Measurements from ENCODE around the gene KIF25. TPM values are rescaled to one million over a fixed set of nuclear protein-coding genes. Genes with fewer than 3 reads are reported as not detected.
"Not testable (repeated sequence)": the region's sequence is repeated elsewhere in the genome, so short reads cannot be mapped to it uniquely, and the experiment has no call there.

KIF25 gene
- total RNA-seq, 1 donor from 2014 or later: 0.41 TPM

DNA sequence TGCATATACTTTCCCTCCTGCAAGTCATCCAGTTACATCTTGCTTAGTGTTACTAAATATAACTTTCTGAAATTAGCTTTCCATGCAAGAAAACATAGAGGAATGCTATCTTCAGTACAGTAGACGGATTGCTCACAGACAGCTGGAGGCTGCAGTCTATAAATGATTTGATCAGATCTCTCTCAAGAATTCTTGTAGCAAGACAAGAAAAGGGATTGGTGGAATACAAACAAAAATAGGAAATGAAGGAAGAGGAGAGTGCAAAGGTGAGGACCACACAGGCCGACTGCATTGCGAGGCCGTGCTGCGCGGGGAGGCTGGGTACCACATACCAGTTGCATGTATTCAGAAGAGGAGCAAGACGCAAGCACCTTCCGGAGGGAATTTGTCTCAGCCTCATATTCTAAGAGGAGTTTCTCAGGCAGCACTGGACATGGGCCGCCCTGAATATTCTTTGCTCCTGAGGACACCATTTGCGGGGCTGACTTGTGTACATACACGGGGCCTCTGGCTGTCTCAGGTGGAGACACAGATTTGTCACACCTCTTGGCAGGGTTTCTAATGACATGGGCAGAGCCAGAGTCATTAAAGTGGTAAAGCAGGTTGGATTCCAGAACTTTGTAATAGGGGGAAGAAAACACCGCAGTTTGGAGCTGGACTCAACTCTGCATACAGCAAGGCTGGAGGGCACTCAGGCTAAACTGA lies 22.7 kb upstream of the KIF25 start:
- DNase-seq (ENCODE audit: low spot score in 2 of 2) (no peak), FAIRE-seq (no peak)

GRCh38 chr6:167975458-167975857 lies 22.0 kb upstream of the KIF25 start:
- DNase-seq (ENCODE audit: low spot score in 2 of 2): no peak
- no peak for FAIRE-seq

DNA sequence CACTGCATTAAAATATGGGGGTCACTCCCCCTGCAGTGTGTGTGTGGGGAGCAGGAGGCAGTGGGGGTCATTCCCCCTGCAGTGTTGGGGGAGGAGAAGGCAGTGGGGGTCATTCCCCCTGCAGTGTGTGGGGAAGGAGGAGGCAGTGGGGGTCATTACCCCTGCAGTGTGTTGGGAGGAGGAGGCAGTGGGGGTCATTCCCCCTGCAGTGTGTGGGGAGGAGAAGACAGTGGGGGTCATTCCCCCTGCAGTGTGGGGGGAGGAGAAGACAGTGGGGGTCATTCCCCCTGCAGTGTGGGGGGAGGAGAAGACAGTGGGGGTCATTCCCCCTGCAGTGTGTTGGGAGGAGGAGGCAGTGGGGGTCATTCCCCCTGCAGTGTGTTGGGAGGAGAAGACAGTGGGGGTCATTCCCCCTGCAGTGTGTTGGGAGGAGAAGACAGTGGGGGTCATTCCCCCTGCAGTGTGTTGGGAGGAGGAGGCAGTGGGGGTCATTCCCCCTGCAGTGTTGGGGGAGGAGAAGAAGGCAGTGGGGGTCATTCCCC lies 21.3 kb upstream of the KIF25 start:
- not testable (repeated sequence) for FAIRE-seq; DNase-seq (ENCODE audit: low spot score in 2 of 2)

DNA sequence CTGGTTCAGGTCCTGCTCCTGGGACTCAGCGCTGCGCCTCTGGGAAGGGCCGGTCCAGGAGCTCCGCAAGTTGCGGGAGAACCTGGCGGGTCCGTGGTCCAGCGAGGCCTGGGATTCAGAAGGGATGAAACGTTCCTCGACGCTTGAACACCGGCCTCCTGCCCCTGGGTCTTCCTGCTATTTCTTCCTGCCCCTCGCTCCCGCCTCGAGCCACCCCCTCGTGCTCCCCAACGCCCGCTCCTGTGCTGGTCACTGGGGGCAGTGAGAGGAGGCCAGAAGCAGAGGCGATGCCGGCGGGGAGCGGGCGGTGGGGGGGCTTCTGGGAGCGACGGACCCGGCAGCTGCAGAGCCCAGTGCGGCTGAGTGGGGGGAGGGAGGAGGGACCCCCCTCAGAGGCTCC lies 20.8 kb upstream of the KIF25 start:
- FAIRE-seq (no peak), DNase-seq (ENCODE audit: low spot score in 2 of 2) (no peak)

DNA sequence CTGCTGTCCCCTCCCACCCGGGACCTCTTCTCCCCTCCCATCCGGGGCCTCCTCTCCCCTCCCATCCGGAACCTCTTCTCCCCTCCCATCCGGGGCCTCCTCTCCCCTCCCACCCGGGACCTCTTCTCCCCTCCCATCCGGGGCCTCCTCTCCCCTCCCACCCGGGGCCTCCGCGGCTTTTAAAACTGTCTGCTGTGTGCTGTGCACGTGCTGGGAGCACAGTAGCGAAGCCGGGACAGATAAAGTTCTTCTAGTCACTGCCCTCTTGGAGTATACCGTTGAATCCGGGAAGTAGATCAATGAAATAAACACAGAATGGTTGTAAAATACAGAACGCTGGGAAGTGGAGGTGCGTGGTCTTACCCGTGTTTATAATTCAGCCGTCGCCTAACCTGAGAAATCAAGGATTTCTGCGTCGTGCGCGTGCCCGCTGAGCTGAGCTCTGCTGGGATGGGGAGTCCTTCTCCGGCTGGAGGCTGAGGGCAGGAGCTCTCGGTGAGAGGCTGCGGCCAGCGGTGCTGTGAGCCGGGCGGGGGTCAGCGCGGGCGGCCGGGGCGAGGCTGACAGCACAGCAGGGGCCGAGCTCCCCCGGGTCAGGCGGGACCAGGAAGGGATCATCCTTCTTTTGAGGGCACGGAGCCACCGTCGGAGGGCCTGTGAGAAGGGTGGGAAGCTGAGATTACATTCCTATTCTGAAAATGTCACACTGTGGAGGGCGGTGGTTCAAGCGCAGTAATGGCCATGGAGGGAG lies 19.6 kb upstream of the KIF25 start:
- FAIRE-seq (no peak), DNase-seq (ENCODE audit: low spot score in 2 of 2) (no peak)

DNA sequence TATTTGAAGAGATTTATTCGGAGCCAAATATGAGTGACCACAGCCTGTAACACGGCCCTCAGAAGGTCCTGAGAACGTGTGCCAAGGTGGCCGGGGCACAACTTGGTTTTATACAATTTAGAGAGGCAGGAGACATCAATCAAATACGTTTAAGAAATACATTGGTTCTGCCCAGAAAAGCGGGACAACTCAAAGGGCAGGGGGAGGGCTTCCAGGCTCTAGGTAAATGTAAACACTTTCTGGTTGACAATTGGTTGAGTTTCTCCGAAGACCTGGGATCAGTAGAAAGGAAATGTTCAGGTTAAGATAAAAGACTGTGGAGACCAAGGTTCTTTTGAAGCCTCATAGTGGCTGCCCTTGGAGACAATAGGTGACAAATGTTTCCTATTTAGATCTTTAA lies 18.9 kb upstream of the KIF25 start:
- DNase-seq (ENCODE audit: low spot score in 2 of 2) (no peak), FAIRE-seq (no peak)

- no peak for FAIRE-seq
- DNase-seq (ENCODE audit: low spot score in 2 of 2): no peak
Observed at GRCh38 chr6:167979436-167980139, 17.9 kb upstream of the KIF25 start.

GRCh38 chr6:167980911-167981580 lies 16.4 kb upstream of the KIF25 start:
- FAIRE-seq: no peak
- DNase-seq (ENCODE audit: low spot score in 2 of 2): no peak

DNA sequence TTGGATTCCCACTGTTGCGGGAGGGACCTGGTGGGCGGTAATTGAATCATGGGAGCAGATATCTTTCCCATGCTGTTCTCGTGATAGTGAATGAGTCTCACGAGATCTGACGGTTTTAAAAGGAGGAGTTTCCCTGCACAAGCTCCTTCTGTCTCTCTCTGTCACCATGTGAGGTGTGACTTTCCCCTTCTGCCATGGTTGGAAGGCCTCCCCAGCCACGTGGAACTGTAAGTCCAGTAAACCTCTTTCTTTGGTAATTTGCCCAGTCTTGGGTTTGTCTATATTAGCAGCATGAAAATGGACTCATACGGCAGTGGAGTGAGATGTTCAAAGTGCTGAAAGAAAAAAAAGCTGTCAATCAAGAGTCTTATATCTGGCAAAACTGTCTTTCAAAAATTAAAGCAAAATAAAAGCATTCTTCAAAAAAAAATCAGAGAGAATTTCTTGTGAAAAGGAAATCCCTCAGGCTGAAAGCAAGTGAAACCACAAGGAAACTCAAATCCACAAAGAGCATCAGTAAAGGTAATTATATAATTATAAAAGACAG lies 15.5 kb upstream of the KIF25 start:
- DNase-seq (ENCODE audit: low spot score in 2 of 2) (no peak), FAIRE-seq (no peak)

DNA sequence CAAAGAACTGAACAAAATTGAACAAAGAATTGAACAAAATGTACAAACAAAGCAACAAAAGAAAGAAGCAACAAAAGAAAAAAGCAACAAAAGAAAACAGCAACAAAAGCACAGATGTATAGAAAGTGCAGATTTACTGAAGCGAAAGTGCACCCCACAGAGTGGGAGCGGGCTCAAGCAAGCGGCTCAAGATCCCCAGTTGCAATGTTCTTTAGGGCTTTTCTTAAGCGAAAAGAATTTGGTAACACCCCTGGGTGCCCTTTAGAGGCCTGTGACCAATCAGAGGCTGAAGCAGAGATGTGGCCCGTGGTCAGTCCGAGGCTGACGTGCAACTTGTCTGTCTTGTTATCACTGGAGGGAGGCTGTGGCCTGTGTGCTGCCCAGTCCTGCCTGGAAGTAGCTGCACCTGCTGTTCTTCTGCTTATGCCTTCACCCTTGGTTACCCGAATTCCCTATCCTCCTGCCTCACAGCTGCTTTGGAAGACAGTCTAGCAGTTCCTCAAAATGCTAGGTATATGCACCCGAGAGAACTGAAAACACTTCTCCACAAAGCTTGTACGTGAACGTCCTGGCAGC lies 13.2 kb upstream of the KIF25 start:
- DNase-seq (ENCODE audit: low spot score in 2 of 2) (no peak), FAIRE-seq (no peak)

DNA sequence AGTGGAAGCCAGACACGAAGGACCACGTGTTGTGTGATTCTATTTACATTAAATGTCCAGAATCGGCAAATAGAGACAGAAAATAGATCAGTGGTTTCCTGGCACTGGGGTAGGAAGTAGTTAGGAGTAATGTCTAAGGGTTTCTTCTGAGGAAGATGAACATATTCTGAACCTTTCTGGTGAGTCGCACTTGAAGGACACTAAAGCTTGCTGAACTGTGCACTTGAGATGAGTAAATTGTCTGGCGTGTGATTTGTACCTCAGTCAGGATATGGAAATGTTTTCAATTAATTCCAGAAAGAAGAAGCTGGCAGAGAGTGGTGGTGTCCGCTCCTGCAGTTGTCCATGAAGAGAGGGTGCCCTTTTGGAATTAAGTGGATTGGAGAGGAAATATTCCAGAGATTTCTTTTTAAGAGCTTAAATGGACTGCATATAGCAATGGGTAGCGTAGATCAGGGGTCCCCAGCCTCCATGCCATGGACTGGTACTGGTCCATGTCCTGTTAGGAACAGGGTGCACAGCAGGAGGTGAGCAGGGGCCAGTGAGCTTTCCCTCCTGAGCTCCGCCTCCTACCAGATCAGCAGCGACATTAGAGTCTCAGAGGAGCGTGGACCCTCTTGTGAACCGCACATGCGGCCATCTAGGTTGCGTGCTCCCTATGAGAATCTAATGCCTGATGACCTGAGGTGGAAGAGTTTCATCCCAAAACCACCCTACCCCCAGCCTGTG lies 12.4 kb upstream of the KIF25 start:
- no peak for DNase-seq (ENCODE audit: low spot score in 2 of 2)
- no peak for FAIRE-seq

GRCh38 chr6:167985911-167986595 lies 11.4 kb upstream of the KIF25 start:
- FAIRE-seq (no peak), DNase-seq (ENCODE audit: low spot score in 2 of 2) (no peak)

- FAIRE-seq (no peak), DNase-seq (ENCODE audit: low spot score in 2 of 2) (no peak)
Observed at GRCh38 chr6:167987396-167988153, 9.9 kb upstream of the KIF25 start.

DNA sequence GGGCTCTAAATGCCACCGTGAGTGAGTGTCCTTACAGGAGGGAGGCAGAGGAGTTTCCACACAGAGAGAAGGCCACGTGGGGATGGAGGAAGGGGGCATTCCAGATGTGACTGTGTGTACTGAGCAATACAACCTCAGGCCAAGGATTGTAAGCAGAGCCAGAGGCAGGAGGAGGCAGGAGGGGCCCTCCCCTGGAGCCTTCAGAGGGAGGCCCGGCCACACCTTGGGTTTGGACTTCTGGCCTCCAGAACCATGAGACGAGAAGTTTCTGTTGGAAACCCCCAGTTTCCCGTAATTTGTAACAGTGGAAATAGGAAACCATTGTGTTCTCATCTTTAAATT lies 9.3 kb upstream of the KIF25 start:
- no peak for FAIRE-seq
- no peak for DNase-seq (ENCODE audit: low spot score in 2 of 2)

- FAIRE-seq (no peak), DNase-seq (ENCODE audit: low spot score in 2 of 2) (no peak)
Observed at GRCh38 chr6:167988945-167989841, 8.3 kb upstream of the KIF25 start.

GRCh38 chr6:167990016-167990945 lies 7.2 kb upstream of the KIF25 start:
- FAIRE-seq (no peak), DNase-seq (ENCODE audit: low spot score in 2 of 2) (no peak)

Measured in frontal cortex (tissue), 4 donors.